RCC 7860 (cell line): Measurements from ENCODE around the gene ATP8B4.
A peak's percentile ranks its signal among the peaks of the same experiment; 100 is the strongest.

Experiments used
- DNase-seq: peaks from one replicate; pipeline ENCODE4 v3.0.0-alpha.2; 2015; ENCODE audit warnings: low spot score
- FAIRE-seq: peaks from 2 replicates; lab custom pipeline; 2012; peaks lifted over from hg19 to GRCh38; lab: Jason Lieb, UNC

Gene ATP8B4

GRCh38 chr15:50065279-50065678 is 53.8 kb downstream of the ATP8B4 start:
- DNase-seq (no peak), FAIRE-seq (no peak)

GRCh38 chr15:50064673-50065072 is 54.4 kb downstream of the ATP8B4 start:
- no peak for FAIRE-seq
- no peak for DNase-seq

DNA sequence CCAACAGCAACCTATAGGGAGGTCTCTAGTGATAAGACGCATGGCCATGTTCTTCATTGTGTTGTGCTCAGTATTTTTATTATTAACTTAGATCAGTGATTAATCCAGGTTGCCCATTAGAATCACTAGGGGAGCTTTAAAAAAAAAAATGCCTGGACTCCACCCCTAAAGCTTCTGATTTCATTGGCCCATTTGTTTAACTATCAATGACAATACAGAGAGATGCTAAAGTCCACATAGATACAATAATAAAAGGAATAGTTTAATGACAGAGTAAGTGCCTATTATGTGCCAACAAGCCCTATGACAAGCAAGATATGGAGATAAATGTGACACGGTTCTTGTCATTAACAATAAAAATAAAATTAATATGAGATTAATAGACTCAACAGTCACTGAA is 55.8 kb downstream of the ATP8B4 start:
- no peak for FAIRE-seq

DNA sequence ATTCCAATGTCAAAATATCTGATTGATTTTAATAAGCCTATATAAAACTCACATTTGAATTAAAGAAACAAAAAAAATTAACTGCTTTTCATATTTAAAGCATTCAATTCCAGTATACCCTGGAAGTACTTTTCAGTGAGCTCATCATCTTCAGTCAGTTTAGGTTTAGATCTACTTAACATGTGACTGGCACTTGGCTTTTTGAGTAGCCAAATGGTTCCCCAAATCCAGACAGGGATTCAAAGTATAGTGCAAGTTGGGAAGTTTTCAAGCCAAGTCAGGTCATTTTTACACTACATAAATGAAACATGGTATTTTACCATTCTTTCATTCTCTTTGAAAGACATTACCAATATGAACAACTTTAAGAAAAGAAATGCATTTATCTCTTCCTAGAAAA is 57.5 kb downstream of the ATP8B4 start:
- FAIRE-seq = no peak

More for the DNA sequence above, 55.8 kb downstream of the ATP8B4 start:
- DNase-seq = no peak

DNA sequence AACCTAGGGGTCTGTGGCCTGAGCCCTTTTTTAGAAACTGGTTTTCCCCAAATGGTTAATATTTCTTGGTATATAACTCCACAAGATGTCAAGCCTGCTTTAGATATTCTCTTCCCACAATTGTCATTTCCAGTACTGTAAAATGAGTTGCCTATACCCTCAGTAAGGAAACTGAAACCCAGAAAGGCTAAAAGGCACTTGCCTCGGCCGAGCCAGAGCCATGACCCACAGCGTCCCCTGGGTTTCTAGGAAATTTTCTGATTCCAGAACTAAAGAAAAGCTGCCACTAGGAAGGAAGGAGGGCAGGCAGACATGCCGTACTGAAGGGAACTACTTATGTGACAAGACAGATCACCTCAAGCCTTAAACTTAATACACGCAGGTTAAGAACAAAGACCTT is 59.1 kb downstream of the ATP8B4 start:
- FAIRE-seq = no peak
- no peak for DNase-seq

More for the DNA sequence above, 57.5 kb downstream of the ATP8B4 start:
- DNase-seq = no peak

DNA sequence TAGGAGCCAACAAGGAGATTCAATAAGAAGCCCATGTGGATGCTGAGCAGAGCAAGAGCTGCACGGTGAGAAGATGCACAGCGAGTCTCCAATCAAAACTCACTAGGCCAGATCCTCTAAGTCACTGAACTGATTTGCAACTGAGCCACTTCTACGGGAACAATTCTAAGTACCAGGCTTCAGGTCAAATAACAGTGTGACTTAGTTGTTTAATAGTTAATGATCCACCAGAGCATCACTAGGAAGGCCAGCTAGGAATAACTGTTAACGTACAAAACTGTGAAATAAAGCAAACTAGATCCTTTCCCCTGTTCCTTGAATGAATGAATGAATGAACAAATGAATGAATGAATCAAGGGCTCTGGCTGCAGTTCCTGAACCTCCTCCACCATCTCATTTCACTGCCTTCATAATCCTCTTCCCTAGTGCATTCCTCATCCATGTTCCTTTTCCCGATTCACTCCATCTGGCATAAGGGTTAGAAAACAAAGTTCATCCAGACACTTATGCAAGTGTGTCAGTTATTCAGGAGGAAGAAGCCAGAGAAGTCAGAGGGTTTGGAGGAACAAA is 59.7 kb downstream of the ATP8B4 start:
- DNase-seq (no peak), FAIRE-seq (no peak)

GRCh38 chr15:50057905-50058639 is 61.0 kb downstream of the ATP8B4 start:
- DNase-seq = no peak
- no peak for FAIRE-seq

DNA sequence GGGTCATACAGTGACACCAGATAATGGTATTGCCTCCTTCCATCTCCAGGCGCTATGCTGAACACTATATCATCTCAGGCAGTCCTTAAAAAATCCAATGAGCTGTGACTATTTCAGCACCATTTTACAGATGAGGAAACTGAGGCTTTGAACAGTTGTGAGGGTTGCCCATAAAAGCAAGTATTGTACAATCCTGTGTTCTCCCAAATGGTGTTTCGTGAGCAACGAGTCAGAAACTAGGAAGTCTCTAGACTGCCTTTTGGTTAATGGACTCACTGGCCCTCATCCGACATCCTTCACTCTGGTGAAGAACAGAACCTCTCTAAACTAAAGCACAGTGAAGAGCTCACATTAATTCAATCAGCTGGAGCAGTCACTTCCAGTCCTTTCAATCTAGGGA is 61.8 kb downstream of the ATP8B4 start:
- no peak for FAIRE-seq
- no peak for DNase-seq

DNA sequence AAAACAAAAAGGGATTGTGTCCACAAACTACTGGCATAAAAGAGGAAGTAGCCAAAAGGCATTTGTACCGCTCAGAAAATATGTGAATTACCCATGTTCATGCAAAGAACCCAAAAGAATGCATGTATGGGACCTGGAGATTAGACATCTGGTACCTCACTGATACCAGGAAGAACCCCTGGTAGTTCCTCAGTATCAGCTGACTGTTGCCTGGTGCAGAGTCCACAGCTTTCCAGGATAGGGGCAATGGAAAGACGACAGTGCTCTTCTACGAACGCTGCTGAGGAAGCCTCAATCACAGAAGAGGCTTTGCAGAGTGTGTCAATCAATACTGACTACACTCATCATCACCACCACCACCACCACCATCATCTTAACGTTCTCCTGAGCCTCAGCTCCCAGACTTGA is 63.3 kb downstream of the ATP8B4 start:
- FAIRE-seq (no peak), DNase-seq (no peak)

- FAIRE-seq = no peak
- DNase-seq = no peak
Measured at GRCh38 chr15:50055332-50055731, 63.7 kb downstream of the ATP8B4 start.

GRCh38 chr15:50053055-50053856 is 65.8 kb downstream of the ATP8B4 start:
- DNase-seq = no peak
- no peak for FAIRE-seq

- peak; percentile 28 for FAIRE-seq
- peak; percentile 64 for DNase-seq
Measured at GRCh38 chr15:50051811-50052419, 67.1 kb downstream of the ATP8B4 start.

- DNase-seq (no peak), FAIRE-seq (no peak)
Measured at GRCh38 chr15:50050986-50051743, 67.9 kb downstream of the ATP8B4 start.

DNA sequence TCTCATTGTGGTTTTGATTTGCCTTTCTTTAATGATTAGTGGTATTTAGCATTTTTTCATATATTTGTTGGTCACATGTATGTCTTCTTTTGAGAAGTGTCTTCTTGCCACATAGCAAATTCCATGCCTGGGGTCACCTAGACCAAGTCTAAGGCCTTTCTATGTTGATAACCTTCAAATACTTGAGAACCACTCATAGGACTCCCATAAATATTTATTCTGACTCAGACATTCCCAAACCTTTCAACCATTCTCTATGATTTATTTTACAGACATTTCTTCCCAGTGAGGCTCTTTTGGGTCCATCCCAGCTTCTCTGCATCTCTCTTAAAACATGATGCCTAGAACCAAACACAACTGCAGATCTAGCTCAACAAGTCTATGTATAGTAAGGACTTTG is 69.2 kb downstream of the ATP8B4 start:
- peak; percentile 46 for DNase-seq
- no peak for FAIRE-seq

GRCh38 chr15:50046867-50047266 is 72.2 kb downstream of the ATP8B4 start:
- FAIRE-seq = no peak

DNA sequence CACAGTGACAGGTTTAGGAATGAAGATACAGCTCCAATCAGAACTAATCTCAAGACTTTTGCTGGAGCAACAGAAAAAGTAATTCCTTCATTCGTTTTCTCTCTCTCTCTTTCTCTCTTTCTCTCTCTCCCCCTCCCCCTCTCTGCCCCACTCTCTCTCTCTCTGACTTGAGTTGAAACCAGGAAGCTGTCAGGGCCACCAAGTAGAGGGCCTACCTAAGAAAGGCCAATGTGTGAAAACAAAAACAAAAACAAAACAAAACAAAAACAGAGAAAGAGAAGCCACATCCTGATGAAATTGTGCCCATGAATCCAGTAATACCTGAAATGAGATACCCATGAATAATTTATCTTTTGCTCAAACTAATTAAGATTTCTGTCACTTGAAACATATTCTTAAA is 72.9 kb downstream of the ATP8B4 start:
- DNase-seq (no peak), FAIRE-seq (no peak)

More at GRCh38 chr15:50046867-50047266, 72.2 kb downstream of the ATP8B4 start:
- peak; percentile 17 for DNase-seq

GRCh38 chr15:50044904-50045303 is 74.1 kb downstream of the ATP8B4 start:
- no peak for FAIRE-seq

GRCh38 chr15:50044406-50044805 is 74.6 kb downstream of the ATP8B4 start:
- FAIRE-seq (no peak), DNase-seq (no peak)

More at GRCh38 chr15:50044904-50045303, 74.1 kb downstream of the ATP8B4 start:
- no peak for DNase-seq

DNA sequence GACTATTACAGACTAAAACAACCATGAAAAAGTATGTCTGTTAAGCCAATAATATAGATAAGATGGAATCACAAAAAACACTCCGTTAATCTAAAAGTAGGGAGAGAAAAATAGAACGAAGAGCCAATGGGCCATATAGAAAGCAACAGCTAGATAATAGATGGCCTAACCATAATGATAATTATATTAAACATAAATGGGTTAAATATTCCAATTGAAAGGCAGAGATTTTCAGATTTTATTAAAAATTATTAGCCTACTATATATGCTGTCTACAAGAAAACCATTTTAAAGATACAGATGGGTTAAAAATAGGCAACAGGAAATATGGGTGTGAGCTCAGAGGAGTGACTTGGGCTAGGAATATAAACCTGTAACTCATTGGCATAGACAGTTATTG is 76.3 kb downstream of the ATP8B4 start:
- FAIRE-seq = no peak
- DNase-seq = no peak

- DNase-seq (no peak), FAIRE-seq (no peak)
Measured at GRCh38 chr15:50030456-50030855, 88.6 kb downstream of the ATP8B4 start.

DNA sequence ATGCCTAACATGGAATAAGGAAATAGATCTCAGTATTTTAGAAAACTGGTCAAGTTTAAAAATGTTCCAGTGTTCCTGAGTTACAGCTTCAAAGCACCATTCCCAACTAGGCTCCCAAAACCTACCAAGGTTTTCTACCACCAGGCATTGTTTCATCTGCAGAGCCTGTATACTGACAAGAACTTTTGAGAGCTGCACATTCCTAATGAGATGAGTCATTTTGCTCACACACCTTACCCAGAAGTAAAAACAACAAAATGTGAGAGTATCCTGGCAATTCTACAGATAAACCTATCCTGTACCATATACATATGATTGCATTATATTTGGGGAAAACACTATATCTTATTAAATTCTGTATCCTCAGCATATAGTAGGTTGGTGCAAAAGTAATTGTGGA is 90.7 kb downstream of the ATP8B4 start:
- DNase-seq = no peak
- no peak for FAIRE-seq
